ENCODE results near the gene PEA15. TPM values are rescaled to one million over a fixed set of nuclear protein-coding genes. Genes with fewer than 3 reads are reported as not detected.

Gene PEA15
- total RNA-seq, 1 experiment from 2014 or later = 44.0 TPM

DNA sequence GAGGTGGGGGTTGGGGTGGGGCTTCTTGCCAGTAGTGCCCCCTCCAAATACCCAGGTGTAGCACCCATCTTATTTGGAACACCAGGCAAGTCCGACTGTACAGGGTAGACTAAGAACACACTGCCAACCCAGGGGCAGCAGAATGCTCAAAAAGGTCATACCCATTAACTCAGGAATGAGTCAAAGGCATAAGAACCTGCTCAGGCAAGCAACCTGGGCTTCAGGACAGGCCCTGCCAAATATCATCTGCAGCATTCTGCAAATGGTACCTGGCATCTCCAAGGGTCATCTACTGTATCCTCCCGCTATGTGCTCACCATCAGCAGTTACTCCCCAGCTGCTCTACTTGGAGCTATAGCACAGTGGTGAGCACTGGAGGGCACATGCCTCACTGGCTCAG, 19.4 kb downstream of the PEA15 start:
- no peaks in the 10 kb centered on the region for H3K4me1 ChIP-seq (ENCODE audit: control insufficient read depth in 1 of 2, insufficient read depth in 2 of 2, low read length in 2 of 2)
- TF ChIP-seq EZH2phosphoT487 (IDR thresholded peaks at IDR 0.05; ENCODE audit: borderline replicate concordance) = no peak
- TF ChIP-seq ZBTB33 (IDR thresholded peaks at IDR 0.05; ENCODE audit: extremely low read depth, insufficient replicate concordance, low read length) = no peak
- TF ChIP-seq SIN3A (IDR thresholded peaks at IDR 0.05; ENCODE audit: low read depth) = no peak
- TF ChIP-seq SP1 (IDR thresholded peaks at IDR 0.05; ENCODE audit: low read depth) = no peak
- TF ChIP-seq FOSL1 (IDR thresholded peaks at IDR 0.05; ENCODE audit: low read depth) = no peak
- no peak for TF ChIP-seq ATF3 (IDR thresholded peaks at IDR 0.05)
- TF ChIP-seq SRF (IDR thresholded peaks at IDR 0.05; ENCODE audit: low read depth) = no peak
- TF ChIP-seq POLR2AphosphoS5 (IDR thresholded peaks at IDR 0.05; ENCODE audit: low read depth, low read length) = no peak
- TF ChIP-seq YY1 (IDR thresholded peaks at IDR 0.05; ENCODE audit: extremely low read depth, insufficient replicate concordance, low read depth, low read length) = no peak
- no peak for TF ChIP-seq RAD21 (IDR thresholded peaks at IDR 0.05; ENCODE audit: low read depth)
- no peak for TF ChIP-seq ELF1 (IDR thresholded peaks at IDR 0.05; ENCODE audit: borderline replicate concordance, low read depth)
- no peak for TF ChIP-seq POLR2A (IDR thresholded peaks at IDR 0.05; ENCODE audit: borderline replicate concordance, extremely low read depth, insufficient read depth, insufficient read length)
- no peak for TF ChIP-seq EGR1 (IDR thresholded peaks at IDR 0.05; ENCODE audit: low read depth)
- TF ChIP-seq EZH2 (IDR thresholded peaks at IDR 0.05) = no peak
- no peak for TF ChIP-seq ZFX (IDR thresholded peaks at IDR 0.05)
- TF ChIP-seq, protein P1, sequence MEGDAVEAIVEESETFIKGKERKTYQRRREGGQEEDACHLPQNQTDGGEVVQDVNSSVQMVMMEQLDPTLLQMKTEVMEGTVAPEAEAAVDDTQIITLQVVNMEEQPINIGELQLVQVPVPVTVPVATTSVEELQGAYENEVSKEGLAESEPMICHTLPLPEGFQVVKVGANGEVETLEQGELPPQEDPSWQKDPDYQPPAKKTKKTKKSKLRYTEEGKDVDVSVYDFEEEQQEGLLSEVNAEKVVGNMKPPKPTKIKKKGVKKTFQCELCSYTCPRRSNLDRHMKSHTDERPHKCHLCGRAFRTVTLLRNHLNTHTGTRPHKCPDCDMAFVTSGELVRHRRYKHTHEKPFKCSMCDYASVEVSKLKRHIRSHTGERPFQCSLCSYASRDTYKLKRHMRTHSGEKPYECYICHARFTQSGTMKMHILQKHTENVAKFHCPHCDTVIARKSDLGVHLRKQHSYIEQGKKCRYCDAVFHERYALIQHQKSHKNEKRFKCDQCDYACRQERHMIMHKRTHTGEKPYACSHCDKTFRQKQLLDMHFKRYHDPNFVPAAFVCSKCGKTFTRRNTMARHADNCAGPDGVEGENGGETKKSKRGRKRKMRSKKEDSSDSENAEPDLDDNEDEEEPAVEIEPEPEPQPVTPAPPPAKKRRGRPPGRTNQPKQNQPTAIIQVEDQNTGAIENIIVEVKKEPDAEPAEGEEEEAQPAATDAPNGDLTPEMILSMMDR (IDR thresholded peaks at IDR 0.05 in 2 of 3, conservative IDR thresholded peaks at IDR 0.05 in 1 of 3; ENCODE audit: borderline replicate concordance in 1 of 3, insufficient read depth in 1 of 3, low read depth in 2 of 3, low read length in 2 of 3) = no peak
- no peak for TF ChIP-seq ZNF274 (IDR thresholded peaks at IDR 0.05; ENCODE audit: low read depth, low read length)
- TF ChIP-seq JUND (IDR thresholded peaks at IDR 0.05) = no peak
- no peaks in the 10 kb centered on the region for H3K27me3 ChIP-seq (ENCODE audit: insufficient read depth, low read length)
- no peaks in the 10 kb centered on the region for H3K9me2 ChIP-seq (ENCODE audit: insufficient read depth)
- intact Hi-C loops (cut with micrococcal nuclease) = no loop called here
- H3K79me2 ChIP-seq (ENCODE audit: insufficient read depth, low read length) = no peaks in the 10 kb centered on the region
- ChIA-PET POLR2A (interaction anchor here (1.0 kb wide), 1 partner anchor 12 kb away, joined by 4 read pairs; no protein-coding TSS in a partner anchor), CTCF (no interaction called here), RAD21 (ENCODE audit: low non-redundant PET in 1 of 2, low total read pairs in 2 of 2, uncharacterized antibody in 2 of 2, unreplicated experiment in 2 of 2) (no interaction called here)
- H3K36me3 ChIP-seq (ENCODE audit: control insufficient read depth in 1 of 2, insufficient read depth in 2 of 2, low read length in 2 of 2) = peaks cover 44 to 45% of the 10 kb centered on the region in 2 experiments; a peak in 3 of 4 replicates
- no peak overlapping the region for H3K4me3 ChIP-seq (replicated peaks in 1 of 2; ENCODE audit: low read depth in 1 of 2, low read length in 2 of 2)
- H4K20me1 ChIP-seq (ENCODE audit: insufficient read depth) = no peaks in the 10 kb centered on the region
- H3K9me3 ChIP-seq (ENCODE audit: control insufficient read depth in 1 of 2, insufficient read depth in 1 of 2, low read depth in 1 of 2, low read length in 2 of 2) = no peaks in the 10 kb centered on the region
- H3K4me2 ChIP-seq (ENCODE audit: low read length) = no peak overlapping the region
- no peak for ATAC-seq
- no peak for DNase-seq (ENCODE audit: low read depth, low spot score)
- no peak overlapping the region for H3K27ac ChIP-seq (ENCODE audit: low read depth, low read length)
- no TSS peak for BruUV-seq (replicated peaks)
- no peak overlapping the region for H3K9ac ChIP-seq (ENCODE audit: low read length)
- no peak overlapping the region for H2AFZ ChIP-seq (ENCODE audit: low read depth, low read length, poor library complexity, severe bottlenecking)
